Activated effector memory CD4-positive, alpha-beta T cell treated with anti-CD3 and anti-CD28 coated beads, Interleukin-2, amount 50 U/mL, for 16 hours (primary cell): ENCODE data around the gene FRMD4A.

Experiments used
- DNase-seq: peaks from one replicate; pipeline ENCODE4 v3.0.0-alpha.2; 2020

The FRMD4A gene

DNA sequence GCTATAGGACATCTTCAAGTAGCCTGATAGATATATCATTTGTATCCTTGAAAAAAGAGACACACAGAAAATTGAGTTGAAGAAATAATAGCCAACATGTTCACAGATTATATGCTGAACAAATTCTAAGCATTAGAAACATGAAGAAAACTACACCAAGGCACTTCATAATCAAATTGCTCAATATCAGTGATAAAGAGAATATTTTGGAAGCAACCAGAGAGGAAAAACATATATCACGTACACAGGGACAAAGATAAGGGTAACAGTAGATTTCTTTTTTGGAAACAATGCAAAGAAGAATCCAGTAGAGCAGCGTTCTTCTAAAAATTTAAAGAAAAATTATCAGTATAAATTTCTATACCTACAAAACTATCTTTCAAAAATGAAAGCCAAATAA lies 6.0 kb upstream of the FRMD4A start:
- DNase-seq = no peak

DNA sequence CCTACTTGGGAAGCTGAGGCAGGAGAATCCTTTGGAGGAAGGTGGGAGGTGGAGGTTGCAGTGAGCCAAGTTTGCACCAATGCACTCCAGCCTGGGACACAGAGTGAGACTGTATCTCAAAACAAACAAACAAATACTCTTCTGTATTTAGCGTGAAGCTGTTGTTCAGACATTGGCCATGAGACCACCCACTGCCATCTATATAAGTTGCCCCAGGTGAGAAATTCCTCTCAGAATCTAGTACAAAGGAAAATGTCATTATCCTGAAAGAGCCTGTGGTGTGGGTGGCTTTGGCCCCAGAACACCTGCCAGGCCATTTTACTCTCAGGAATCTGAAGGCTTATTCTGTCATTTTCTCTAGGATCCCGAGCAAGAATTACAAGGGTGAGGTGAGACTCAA lies 4.0 kb upstream of the FRMD4A start:
- DNase-seq = no peak

DNA sequence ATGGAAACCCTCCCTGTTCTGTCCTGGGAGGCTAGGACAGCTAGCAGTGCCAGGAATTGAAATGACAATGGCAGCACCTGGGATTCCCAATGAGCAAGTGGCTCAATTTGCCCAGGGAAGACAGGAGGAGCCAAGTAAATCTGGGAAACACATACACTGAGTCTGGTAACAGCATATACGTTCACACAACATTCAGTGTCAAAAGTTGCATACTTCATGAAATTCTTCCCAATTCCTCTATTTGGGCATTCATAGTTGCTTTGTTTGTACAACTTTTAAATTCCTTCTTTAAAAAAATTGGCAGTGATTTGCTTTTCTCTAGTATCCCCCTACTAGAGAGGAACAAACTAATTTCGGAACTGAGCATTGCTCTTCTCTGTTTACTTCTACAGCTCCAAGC lies 2.9 kb upstream of the FRMD4A start:
- no peak for DNase-seq

DNA sequence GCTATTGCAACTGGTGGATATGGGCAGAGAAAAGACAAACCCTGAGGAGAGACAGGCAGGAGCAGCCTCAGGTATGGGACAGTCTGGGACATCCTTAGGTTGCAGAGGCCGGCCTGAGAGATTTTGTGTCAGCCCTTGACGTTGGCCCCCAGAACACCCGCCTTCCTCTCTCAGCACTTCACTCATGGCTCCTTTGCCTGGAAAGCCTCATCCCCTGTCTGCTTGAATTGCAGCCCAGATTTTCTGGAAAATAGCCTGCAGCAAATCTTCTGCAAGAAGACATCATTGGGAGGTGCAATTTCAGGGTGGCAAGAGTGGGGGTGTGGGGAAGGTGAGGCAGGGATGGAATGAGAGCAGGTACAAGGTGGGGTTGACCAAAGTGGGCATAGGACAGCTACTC lies 2.2 kb upstream of the FRMD4A start:
- DNase-seq = no peak

DNA sequence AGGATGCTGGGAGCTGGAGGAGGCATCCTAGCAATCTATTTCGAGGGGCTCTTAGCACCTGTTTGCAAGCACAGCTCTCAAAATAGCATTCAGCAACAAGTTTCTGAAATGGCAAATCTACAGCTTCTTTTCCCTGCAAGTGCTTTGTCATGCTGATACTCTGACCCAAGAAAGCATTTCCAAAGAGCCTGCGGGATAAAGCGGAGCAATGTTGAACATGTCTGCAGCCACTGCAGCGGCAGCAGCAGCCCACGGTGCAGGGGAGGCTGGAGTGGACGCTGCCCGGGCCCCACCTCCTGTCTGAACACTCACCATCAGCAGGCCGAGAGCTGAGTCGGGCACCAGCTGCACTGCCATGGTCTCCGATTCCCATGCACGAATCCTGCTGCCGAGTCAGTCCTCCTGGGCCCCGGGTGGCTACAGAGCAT lies 964 bp downstream of the FRMD4A start:
- DNase-seq = no peak

DNA sequence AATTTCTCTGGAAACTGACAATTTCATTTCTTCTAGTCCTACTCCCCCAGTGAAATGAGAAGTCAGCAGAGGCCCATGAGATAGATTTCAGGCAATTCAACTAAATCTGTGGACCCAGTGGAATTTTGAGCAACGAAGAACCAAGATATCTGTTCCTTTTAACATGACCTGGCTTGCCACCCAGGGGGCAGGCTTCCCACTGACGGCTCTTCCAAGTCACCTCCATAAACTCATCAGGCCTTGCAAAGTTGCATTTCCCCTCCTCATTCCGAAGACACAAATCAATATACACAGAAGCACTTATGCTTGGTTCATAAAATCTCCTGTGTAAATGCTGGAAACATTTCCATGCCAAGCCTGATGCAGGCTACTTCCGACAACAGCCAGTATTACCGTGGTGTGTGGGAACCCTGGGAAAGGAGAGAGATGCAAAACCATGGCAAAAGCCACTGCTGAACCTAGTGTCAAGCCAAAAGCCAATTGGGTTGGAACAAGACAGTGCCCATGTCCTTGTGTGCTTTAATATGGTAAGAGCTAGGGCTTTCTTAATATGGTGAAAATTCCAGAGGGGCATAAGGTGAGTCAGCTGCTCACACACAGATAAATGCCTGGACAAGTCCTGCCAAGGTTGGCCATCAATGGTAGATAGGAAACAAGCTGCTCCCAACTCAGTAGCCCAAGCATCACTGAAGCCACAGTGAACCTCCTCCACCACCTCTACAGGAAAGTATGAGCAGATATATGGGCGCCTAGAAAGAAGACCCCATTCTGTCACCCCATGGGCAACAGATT lies 1.6 kb downstream of the FRMD4A start:
- DNase-seq = no peak

DNA sequence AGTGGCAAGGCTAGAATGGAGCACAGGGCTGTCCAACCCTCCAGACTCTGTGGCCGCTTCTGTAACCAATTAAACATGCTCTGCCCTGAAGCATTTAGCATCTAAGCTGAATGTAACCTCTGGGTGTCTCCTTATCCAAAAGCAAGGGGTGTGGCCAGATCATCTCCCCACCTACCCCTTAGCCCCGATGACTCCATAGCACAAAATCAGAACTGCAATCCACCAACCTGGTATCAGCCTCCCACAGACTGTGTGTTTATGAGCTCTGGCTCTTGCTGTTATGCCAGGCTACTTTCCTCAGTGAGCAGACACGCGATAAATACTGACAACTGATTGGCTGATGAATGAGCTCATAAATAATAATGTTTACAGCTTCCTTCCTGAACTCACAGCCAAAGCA lies 3.2 kb downstream of the FRMD4A start:
- no peak for DNase-seq

DNA sequence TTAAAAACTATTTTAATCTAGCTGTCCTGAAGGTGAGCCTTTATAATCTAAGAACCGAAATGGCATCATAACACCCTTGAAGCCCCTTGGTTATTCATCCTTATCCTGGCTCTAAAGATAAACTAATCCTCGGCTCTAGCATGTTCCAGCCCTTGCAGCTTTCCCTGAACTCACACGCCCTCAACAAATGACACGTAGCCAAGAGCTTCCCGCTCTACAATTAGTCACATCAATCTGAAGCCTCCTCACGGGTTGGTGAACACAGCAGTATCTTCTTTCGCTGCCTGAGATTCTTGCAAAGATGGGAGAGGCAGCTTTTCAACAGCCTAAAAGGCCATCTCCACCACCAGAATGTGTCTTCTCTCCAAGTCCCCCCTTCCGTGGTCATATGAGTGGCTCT lies 4.1 kb downstream of the FRMD4A start:
- no peak for DNase-seq

DNA sequence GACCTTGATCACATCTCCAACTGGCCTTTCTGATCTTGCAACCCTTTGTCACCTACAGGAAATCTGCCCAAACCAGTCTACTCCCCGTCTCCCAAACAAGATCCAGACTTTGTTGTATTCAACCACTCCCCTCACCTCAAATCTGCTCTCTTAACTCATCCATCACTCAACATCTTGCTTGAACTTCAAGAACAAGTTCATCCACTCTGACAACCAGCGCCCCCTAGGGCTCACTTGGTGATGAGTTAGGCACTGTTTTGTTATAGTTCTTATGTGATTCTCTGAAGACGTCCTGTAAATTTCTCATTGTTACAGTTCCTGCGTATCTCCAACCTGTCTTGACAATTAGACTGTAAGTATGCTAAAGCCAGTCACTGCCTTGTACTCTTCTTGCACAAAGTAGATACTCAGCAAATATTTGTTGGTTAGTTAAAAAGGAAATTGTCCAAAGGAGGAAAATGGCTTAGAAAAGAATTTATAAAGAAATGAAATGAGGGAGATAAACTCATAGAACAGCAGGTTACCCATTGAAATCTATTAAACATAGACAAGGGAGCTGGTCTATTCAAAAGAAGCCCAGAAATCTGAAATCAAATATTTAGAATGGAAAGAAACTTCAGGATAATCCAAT lies 5.3 kb downstream of the FRMD4A start:
- peak; percentile 82 for DNase-seq

DNA sequence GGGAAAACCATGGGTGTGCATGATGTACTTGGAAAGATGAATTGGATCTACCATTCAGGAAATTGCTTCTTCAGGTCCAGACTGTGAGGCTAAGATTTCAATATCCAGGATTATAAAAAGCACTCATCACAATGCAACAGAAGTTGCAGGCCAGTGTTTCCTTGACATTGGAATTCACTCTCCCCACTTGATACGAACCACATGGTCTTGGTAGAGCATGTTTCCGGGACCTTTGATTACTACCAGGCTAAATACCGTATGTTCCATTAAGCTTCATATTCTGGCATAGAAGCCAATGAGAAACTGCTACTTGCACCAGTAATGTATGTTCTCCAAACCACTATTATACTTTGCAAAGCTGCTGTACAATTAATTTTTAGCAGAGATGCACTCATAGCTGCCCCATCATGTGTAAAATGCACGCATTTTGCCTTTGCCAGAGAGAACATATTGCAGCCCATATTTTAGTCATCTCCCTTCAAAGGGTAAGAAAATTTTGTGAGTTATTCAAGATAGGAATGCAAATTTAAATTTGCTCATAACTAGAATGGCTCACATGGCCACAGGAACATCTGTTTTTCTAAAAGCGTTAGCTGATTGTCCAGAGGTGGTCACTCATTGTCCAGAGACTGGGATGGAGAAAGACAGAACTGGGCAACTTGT lies 8.1 kb downstream of the FRMD4A start:
- DNase-seq = no peak

DNA sequence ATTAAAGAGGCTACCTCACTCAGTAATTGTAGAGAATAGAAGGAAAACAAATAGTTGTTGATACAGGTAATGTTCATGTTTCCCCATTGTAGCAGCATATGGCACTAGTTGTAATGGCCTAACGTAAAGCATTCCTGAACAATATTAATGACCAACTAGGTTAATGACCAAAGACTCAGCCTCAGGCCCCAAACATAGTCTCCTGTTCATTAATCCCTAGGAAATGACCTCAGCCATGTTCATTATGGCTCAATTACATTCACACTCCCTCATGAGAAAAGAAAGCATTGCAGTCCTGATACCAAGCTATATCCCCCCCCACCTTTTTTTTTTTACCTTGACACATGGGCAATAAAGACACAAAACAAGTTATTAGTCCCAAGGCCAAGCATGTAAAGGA lies 12.7 kb downstream of the FRMD4A start:
- no peak for DNase-seq

DNA sequence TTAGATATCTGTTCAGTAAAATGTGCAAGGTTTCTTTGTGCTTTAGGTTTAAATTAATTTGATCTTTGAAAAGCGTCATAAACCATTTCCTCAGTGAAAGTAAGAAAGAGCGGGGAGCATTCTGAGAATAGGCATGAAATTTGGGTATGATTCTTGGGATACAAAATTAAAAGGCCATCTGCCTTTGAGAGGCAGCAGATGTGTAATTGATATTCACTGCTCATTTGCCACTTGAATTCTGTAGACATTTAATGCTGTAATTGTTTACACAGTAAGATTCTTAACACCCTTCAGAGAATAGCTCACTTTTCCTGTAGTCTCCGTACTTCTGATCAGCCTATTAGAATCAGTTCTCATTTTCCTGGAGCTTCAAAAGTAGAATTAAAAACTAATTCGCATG lies 18.7 kb downstream of the FRMD4A start:
- no peak for DNase-seq

DNA sequence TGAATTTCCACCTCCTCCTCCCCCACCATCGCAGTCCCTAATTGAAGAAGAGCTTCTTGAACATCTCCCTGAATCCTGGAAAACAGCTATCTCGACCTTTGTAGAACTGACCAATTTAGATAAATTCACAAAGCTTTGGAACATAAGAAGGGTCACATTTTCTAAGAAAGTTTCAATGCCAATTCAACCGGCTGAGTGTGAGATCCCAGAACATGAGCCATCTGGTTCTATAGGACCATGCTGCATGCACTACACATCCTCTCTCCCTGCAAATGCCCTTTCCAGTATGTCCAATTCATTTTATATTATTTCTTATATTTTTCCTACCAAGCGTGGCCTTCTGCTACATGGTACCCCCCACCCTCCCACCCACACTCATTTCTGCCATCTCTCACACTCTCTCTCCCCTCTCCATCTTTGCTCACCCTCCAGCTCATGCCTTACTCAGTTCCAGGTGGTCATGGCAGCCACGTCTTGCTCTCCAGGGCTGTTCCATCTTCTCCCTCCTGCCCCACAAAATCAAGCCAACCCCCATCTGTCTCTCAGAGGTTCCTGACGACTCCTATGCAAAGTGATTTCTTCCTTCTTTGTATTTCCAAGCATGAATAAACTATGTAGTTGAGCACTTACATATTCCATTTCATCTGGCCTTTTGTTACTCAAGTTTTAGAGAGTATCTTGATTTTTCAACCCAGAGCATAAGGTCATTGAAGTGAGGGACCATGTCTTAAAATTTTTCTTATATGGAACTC lies 19.3 kb downstream of the FRMD4A start:
- DNase-seq = no peak

DNA sequence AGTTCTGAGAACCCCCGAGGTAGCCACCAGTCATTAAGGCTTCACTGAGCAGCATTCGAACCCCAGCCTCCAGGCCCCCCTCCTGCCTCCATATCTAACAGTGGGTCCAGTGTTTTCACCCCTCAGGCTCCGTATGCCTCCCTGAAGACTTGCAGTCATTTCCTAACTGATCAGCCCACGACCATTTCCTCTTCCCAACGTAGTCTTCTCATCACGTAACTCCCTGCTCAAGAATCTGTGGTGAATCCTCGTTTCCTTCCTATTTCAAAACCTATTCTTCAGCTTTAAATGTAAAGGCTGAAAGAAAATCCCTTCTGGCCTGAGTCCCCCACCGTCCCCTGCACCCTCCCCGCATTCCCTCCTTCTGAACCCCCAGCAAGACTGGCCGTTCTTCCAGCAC lies 21.1 kb downstream of the FRMD4A start:
- no peak for DNase-seq

DNA sequence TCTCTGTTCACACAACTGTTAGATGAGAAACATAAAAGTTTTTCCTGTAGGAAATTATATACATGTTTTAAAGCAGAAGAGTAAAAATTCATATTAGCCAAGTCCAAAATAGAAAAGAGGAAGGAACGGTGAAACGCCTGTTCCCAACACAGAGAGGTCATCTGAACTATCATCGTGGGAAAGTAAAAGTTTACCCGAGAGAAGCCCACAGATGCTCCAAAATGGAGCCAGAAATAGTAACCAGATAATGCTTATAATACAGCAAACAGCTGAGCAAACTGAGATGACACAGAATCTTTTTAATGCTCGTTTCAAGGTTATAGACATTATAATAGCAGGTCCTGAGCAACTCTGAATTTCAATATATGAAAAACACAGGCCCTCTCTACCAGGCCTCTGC lies 24.5 kb downstream of the FRMD4A start:
- no peak for DNase-seq

DNA sequence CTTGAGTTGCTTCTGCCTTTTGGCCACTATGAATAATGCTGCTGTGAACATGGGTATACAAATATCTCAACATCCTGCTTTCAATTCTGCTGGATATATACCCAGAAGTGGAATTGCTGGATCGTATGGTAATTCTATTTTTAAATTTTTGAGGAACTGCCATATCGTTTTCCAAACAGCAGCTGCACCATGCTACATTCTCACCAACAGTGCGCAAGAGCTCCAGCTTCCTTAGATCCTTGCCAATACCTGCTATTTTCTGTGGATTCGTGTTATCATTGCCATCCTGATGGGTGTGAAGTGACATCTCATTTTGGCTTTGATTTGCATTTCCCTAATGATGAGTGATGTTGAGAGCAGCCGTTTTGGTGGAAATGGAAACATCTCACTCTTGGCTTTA lies 26.7 kb downstream of the FRMD4A start:
- no peak for DNase-seq

DNA sequence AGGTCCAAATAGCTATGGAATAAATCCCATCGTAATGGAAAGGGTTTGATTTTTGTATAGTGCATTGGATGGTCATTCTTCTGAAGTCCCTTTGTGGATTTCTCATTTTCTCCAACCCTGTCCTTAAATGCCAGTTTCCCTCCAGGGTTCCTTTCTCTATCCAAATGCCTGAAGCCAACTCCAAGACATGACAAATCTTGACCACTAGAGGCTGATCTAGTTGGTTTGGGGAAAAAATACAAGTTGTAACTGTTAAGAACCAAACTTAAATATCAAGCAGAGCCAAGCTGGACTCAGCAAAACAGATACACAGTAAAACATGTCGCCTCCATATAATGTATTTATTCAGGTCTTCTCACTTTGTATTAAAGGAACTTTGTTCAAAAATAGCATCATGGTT lies 28.7 kb downstream of the FRMD4A start:
- DNase-seq = no peak

DNA sequence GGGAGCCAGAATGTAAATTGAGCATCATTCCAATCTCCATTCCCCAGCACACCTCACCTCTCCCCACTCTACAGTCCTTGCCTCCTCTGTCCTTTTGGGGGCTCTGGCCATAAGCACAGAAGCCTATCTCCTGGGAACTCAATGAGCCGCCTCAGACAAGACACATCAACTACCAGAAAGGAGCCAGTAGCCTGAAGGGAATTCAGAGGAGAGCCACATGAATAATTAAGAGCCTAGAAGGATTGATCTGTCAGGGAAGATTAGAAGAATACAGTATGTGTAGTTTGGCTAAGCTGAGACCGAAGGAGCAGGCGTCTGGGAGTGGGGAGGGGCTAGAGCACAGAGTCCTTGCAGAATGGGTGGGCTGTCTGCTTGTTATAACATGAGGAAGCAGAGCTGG lies 31.2 kb downstream of the FRMD4A start:
- DNase-seq = no peak

DNA sequence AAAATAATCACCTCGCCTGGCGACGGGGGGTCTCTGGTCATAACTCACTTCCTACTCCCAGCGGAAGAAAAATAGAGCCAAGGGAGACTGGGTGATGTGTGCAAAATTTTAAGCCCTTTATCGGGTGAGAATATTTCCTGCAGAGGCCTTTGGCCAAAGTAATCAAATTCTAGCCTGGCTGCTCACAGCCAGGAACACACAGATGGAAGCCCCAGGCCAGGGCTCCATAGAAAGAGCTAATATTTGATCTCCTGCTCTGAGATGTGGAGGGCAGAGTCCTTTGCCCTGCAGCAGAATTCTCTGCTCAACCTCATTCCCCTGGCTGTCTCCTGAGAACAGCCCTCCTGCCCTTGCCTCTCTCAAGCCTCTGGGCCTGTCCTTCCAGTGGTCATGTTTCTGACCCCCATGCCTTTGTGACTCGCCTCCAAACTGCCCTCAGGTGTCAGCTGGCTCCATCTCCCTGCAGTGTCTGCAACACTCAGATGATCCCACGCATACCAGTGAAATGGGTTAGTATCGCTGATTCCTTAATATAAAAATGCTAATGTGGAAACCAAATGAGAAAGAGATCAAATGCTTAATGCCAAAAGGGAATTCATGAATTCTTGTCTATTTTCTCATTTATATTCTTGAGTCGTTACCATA lies 34.5 kb downstream of the FRMD4A start:
- no peak for DNase-seq

DNA sequence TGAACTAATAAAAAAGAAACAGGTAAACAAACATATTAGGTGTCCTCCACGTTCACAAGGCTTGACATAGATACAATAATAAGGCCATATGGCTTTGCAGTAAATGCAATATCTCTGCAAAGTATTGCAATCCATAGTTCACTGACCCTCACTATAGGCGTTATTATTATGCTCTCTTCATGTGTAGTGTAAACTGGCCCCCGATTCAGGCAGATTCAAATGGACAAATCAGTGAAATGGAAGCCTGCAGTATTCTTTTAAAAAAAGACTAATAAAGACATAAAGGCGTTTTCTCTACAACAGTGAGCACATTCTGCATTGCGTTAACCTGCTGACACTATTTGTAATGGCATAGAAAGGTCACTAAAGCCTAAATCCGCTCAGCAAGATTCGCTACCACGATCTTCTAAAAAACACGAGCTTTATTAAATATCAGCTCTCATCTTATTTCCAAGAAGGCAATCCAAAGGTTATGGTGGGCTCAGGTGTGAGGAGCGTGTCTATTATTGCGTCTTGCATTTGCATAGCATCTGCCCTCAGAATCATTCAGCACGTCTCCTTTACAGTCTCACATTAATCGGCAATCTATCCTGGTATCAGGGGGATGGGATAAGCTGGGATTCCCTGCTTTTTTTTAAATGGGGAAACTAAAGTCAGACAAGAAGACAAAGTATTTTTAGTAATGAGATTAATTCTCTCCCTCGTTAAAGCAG lies 36.2 kb downstream of the FRMD4A start:
- DNase-seq = no peak

DNA sequence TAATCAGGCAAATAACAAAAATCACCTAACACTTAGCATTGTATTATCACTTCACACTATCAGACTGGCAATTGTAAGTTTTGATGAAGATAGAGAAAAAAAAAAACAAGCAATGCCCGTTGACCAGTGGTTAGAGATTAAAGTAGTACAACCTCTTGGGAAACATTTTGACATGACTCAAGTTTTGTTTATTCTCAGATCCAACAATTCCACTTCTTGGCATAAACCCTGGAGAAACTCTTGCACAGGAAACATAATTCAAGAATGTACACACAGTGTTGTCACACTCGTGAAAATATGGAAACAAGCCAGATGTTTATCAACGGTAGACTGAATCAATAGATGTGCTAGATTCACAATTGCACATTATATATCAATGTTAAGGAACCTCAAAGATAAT lies 37.2 kb downstream of the FRMD4A start:
- DNase-seq = no peak

DNA sequence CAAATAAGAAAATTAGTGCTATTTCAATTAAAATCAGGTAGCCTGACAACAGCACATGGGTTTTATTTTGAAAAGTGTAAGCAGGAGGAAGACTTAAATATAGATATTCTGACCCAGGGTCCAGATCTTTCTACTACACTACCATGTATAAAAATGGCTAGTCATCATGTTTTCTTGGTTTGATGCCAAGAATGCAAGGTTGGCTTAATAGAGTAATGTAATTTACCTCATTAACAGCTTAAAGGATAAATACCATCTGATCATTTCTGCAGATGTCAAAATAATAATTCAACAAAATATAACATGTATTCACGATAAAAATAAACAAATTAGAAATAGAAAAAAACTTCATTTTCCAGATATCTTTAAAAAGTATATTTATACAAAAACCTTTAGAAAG lies 39.4 kb downstream of the FRMD4A start:
- no peak for DNase-seq
